NCI-H526 treated with DMSO at 0.1 percent for 48 hours (cell line): ENCODE measurements around the gene GOLGA8K.
"Not testable (repeated sequence)": the region's sequence is repeated elsewhere in the genome, so short reads cannot be mapped to it uniquely, and the experiment has no call there.

Experiments used
- DNase-seq: peaks from one replicate; lab custom pipeline; 2025; lab: John Stamatoyannopoulos, UW

GOLGA8K gene, protein sequence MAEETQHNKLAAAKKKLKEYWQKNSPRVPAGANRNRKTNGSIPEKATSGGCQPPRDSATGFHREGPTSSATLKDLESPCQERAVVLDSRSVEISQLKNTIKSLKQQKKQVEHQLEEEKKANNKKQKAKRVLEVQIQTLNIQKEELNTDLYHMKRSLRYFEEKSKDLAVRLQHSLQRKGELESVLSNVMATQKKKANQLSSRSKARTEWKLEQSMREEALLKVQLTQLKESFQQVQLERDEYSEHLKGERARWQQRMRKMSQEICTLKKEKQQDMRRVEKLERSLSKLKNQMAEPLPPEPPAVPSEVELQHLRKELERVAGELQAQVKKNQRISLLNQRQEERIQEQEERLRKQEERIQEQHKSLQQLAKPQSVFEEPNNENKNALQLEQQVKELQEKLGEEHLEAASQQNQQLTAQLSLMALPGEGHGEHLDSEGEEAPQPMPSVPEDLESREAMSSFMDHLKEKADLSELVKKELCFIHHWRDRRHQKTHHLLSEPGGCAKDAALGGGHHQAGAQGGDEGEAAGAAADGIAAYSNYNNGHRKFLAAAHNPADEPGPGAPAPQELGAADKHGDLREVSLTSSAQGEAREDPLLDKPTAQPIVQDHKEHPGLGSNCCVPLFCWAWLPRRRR

DNA sequence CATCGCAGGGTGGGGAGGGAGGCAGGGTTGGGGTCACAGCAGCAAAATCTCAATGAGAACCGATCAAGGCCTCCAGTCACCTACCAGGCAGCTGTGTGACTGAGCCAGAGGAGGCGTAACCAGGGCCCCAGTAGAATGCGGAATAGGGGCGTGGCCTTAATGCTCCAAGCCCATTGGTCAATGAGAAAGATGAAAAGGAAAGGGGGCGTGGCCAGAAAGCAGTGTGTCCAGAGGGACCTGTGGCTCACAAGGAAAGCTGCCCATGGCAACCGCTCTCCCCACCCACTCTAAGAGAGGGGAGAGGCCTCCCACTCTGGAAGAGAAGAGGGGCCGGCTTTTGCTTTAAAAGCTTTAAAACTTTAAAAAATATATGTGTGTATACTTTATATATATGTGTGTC, at the start of gene GOLGA8K:
TSS of gene GOLGA8K (minus strand) at position 101 of the 400 bp plus-strand sequence. CDS start at position 3, 98 bp downstream.
- not testable (repeated sequence) for DNase-seq

DNA sequence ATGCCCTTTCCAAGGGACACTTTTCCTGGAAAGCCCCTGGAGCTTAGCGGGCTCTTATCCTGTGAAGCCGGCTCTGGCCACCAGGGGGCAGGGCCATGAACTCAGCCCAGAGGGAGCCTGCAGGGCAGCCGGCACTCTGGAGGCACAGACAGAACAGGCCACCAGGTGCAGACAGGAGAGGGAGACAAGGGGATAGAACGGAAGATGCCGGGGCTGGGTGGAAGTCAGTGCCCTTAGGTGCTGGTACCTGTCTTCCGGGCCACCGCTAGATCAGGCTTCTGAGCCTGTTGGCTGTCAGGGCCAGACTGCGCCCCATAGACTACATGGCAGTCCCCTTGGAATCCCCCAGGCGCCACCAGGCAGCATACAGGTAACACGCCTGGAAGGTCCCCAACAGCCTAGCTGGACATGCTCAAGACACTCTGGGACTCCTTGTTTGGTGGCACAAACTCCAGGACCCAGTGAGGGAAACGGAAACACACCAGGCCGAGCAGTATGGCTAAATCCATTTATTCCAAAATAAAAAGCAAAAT, 37.4 kb upstream of the GOLGA8K start:
- DNase-seq = not testable (repeated sequence)

DNA sequence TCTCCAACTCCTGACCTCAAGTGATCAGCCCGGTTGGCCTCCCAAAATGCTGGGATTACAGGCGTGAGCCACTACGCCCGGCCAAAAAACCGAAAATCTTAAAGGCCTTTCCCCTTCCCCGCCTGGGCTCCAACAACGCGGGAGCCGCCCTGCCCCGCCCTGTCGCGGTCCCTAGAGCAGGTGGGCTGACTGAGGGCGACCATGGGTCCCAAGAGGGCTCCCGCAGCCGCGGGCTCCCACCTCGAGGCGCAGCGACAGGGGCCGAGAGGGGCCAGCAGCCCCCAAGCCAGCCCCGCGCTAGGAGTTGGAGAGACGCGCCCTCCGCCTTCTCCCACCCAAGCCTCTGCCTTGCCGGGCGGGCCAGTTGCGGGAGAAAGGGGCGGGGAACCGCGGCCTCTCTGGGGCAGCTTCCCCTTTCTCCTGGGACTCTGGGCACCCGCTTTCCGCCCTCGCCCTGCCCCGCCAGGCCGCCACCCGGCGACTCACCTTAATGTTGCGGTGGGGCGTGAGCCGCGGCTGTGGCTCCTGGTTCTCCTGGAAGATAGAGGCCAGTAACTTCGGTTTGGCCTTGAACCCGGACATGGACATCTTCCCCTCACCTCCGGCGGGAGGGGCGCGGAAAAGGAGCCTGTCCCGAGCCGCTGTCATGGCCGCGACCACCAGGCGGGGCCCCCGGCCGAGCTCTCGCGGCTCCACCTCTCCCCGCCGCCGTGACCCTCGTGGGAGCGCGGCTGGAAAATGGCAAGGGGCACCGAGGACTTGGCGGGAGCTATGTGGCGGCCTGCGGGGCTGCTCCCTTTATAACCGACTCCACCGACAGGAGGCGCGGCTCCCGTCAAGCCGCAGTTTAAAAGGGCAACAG, 31.2 kb upstream of the GOLGA8K start:
- DNase-seq = not testable (repeated sequence)

DNA sequence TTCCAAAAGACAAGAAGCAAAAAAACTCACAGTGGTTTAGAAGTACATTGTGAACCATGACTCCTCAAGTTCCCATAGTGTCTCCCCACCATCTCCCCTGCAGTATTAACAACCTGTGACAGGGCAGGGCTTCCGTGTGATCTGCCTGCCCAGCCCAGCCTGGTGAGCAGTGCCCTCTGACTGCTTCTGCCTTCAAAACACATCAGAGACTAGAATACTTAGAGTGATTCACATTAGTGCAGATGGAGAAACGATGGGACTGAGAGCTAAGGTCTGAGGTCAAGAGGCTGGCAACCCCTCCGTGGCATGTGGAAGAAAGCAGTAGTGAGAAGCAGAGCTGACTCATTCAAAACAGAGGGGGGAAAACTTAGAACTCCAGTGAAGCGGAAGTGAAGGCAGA, 24.5 kb upstream of the GOLGA8K start:
- DNase-seq = not testable (repeated sequence)

DNA sequence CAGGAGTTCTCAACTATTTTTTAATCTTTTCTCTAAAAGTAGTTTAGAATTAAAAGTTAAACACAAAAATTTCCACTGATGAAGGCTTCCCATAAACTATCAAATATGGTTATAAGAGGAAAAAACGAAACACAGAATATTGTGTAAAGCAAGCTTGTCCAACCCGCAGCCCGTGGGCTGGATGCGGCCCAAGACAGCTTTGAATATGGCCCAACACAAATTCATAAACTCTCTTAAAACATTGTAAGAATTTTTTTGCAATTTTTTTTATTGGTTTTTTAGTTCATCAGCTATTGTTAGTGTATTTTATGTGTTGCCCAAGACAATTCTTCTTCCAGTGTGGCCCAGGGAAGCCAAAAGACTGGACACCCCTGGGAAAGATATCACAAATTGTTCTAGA, 23.4 kb upstream of the GOLGA8K start:
- not testable (repeated sequence) for DNase-seq

DNA sequence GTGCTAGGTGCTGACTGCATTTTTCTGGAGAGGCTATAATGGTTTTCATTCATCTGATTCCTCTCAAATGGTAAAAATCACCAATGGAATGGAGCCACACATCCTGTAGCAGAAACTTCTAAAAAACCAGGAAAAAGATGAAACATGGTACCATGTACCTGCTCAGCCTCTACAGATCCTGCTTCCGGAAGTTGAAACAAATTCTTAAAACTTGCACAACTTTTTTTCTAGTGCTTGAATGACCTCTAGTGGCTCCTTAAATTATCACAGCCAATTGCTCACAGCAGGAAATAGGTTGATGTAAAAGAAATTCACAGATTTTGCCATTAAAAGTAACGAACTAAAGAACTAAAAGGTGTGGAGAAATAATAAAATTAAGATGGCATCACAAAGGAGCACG, 4.8 kb upstream of the GOLGA8K start:
- DNase-seq = not testable (repeated sequence)

- DNase-seq = not testable (repeated sequence)
These were observed 6.6 kb downstream of the GOLGA8K start for GRCh38 chr15:32396522-32396921.

DNA sequence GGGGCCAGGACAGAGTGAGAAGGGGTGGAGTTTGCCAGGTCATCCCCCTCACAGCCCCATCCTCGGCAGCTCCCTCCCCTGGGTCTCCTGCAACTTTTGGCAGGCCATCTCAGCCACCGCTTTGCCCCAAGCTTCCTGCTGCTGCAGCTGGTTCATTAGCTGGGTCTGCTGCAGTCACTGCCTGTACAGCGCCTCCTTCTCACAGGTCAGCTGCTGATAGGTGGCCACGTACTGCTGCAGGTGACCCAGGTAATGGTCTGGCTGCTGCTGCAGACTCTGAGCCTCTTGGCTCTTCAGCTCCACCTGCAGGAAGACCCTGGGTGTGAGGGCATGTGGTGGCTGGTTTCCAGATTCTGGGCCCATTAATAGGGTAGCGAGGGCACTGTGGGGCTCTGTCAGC, 8.3 kb downstream of the GOLGA8K start:
- DNase-seq = not testable (repeated sequence)

DNA sequence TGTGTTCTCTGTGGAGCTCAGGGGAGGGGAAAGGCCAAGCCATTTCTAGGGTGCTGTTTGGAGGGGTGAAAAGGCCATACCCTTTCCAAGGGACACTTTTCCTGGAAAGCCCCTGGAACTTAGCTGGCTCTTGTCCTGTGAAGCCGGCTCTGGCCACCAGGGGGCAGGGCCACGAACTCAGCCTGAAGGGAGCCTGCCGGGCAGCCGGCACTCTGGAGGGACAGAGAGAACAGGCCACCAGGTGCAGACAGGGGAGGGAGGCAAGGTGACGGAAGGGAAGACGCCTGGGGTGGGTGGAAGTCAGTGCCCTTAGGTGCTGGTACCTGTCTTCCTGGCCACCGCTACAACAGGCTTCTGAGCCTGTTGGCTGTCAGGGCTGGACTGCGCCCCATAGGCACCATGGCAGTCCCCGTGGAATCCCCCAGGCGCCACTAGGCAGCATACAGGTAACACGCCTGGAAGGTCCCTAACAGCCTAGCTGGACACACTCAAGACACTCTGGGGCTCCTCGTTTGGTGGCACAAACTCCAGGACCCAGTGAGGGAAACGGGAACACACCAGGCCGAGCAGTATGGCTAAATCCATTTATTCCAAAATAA, 14.9 kb downstream of the GOLGA8K start:
- DNase-seq = not testable (repeated sequence)

DNA sequence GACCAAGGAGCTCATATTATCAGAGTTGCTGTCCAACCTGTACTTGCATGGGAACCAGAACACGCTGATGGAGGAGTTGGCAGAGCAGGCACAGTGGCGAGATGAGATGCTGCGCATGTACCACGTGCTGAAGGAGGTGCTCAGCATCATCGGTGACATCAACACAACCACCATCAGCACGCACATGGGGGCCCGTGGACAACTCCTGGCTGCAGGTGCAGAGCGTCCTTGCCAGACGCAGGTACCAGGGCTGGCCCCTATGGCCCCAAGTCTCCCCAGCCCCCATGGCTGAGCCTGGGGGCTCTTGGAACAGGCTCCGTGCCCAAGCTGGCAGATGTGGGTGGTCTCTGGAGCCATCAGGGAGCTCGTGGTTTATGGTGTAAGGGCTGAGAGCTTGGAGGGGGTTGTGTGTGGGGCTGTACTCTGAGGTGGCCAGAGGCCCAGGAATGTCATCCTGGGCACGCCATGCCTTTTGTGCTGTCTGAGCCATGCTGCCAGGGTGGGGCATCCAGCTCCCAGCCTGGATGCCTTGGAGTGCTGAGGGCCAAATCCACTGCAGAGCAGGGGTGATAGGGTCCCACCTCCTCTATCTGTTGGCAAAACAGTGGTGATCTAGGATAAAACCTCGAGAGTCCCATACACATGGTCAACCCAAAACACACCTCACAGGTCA, 17.1 kb downstream of the GOLGA8K start:
- not testable (repeated sequence) for DNase-seq

DNA sequence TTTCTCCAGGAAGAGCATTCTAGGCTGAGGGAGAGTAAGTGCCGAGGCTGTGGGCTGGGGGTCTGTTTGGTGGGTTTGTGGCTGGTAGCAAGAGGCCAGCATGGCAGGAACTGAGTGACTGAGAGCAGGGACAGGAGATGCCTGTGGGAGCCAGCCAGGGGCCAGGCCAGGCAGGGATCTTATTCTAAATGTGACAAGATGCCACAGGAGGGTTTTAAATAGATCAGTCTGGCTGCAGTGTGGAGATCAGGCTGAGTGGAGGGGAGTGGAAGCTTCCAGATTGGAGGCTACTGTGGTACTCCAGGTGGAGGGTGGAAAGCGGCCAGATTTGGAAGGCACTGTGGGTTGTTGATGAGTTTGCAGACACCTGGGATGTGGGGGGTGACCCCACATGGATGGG, 28.9 kb downstream of the GOLGA8K start:
- not testable (repeated sequence) for DNase-seq

- DNase-seq = not testable (repeated sequence)
These were observed 29.4 kb downstream of the GOLGA8K start for GRCh38 chr15:32373707-32374106.

GRCh38 chr15:32372075-32372474, 31.0 kb downstream of the GOLGA8K start:
- not testable (repeated sequence) for DNase-seq

DNA sequence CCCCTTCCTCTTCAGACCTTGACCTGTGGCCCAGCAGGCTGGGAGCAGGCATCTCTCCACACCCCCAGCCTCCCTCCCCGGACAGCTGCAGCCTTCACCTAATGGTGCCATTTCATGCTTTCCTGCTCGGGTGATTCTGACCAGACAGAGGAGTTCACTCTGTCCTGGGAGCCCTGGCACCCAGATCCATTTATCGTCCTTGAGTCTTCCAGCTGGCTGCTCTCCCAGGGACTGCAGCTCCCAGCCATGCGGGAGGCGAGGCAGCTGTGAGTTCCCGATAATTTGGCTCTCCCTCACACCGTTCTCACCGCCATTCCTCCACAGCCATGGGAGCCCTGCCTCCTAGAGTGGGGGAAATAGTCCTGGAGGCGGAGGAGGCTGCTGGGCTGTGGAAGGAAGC, 32.6 kb downstream of the GOLGA8K start:
- not testable (repeated sequence) for DNase-seq

DNA sequence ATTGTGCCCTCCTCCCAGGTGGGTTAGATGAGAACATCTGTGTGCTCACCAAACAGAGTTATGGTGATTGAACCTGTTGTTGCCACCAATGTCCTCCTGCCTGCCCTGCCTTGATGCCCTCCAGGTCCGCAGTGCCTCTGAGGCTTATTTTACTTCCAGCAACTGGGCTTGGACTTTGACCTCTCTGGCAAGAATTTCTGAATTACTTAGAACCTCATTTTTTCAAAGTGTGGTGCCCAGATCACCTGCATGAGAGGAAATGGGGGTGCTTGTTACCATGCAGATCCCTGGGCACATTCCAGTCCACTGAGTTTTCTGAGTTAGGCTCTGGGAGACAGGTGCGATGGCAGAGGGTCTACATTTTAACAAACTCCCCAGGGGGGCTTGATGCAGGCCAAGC, 33.0 kb downstream of the GOLGA8K start:
- not testable (repeated sequence) for DNase-seq

DNA sequence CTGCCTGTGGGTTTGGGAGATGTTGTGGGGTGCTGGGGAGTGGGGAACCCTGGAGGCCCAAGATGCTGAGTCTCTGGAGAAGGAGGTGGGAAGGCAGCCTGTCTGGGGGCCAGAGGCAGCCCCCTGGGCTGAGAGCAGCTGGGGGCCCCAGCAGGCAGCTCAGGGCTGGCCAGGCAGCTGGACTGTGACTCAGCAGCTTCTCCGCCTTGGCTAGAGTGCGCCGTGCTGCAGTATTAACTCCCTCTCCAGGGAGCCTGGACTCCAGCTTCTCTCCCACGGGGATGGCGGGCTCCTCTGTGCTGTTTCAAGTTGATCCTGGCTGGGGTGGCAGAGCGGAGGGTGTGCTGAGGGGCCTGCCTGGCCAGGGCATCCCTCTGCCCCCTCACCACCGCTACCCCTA, 36.6 kb downstream of the GOLGA8K start:
- DNase-seq = not testable (repeated sequence)

DNA sequence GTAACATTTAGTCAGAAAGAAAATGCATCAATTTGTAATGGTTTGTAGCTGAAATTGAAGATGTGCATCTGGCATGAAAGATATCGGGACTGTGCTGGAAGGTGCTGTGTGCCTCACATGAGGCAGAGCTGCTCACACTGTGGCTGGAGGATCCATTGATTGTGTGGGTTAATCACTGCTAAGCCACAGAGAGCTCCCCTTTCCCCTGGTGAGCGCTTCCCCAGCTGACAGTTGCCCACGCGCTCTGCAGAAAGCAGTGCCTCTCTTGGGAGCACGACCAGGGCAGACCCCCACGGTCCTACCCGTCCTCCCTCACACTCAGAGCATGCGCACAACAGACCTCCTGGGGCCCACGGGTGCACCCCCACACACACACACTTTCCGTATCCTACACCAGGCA, 37.1 kb downstream of the GOLGA8K start:
- DNase-seq = not testable (repeated sequence)

DNA sequence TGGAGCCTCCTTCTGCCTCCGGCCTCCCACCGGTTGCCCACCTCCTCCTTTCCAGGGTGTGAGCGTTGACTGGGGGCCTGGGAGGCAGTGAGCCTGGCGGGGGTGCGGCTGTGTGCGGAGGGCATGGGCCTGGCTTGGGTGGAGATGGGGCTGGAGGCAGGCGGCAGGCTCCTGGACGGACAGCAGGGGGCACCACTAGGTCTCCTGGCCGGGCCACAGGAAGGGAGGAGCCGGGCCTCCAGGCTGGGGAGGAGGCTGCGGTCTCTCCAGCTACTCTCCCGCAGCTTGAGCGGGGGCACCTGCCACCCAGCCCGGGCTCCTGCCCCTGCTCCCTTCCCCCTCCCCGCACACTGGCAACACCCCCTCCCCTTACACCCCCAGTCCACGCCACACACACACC, 38.1 kb downstream of the GOLGA8K start:
- DNase-seq = not testable (repeated sequence)

- not testable (repeated sequence) for DNase-seq
These were observed 39.6 kb downstream of the GOLGA8K start for GRCh38 chr15:32363449-32363848.

GRCh38 chr15:32361662-32362061, 41.4 kb downstream of the GOLGA8K start:
- not testable (repeated sequence) for DNase-seq

DNA sequence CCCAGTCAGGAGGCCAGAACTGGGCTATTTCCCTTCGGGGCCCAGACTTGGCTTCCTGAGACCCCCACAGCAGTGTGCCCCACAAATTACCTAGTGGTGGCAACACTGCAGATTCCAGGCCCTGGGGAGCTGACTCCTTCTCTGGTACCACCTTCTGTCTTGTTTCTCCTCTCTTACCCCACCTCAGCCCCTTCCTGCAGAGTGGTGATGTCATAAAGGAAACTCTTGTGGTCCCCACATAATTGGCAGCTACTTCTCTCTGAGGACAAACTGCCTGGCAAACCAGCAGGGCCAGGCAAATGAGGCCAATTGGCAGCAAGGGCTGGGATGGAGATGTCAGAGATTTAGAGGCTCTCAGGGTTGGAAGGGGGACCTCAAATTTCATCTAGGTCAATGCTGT, 44.6 kb downstream of the GOLGA8K start:
- not testable (repeated sequence) for DNase-seq
